Ecto neural progenitor cell (in vitro differentiated cells): ENCODE measurements around the gene TDRD5.

Experiments used
- DNase-seq: peaks from one replicate; pipeline ENCODE4 v3.0.0-alpha.2; 2018; ENCODE audit warnings: low spot score

The TDRD5 gene, protein sequence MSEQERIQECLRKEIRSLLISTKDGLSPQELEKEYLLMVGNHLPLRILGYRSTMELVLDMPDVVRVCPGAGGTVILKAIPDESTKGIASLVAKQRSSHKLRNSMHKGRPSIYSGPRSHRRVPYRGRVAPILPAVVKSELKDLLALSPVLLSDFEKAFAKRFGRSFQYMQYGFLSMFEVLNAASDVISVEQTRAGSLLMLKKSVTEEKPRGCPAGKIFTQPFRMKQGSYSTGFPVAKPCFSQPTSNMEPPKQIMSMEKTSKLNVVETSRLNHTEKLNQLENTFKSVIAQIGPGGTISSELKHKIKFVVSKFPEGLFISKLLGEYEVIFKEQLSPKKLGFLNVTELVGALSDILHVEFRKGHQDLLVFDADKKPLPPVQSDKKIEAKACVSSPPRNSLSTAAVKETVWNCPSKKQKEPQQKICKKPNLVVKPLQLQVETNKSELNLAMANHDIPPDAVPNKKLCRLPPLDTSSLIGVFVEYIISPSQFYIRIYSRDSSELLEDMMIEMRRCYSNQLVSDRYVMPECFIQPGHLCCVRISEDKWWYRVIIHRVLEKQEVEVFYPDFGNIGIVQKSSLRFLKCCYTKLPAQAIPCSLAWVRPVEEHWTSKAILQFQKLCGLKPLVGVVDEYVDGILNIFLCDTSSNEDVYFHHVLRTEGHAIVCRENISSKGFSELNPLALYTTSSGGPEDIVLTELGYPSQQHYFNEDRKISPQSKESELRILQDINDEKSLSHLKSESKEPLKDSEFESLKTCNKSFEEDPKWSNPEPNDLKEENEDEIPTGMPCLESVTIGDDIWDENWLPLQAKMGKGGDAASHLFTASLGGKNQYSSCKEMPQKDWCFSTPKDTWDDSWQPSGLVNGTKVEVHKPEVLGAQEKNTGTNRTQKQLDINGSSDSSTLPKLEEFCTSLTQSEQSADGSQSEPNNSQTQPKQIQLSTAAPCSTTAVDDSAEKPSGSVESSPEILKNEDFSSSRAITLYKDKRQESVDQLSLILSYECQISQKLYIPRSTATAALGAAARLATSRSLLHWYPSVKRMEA

DNA sequence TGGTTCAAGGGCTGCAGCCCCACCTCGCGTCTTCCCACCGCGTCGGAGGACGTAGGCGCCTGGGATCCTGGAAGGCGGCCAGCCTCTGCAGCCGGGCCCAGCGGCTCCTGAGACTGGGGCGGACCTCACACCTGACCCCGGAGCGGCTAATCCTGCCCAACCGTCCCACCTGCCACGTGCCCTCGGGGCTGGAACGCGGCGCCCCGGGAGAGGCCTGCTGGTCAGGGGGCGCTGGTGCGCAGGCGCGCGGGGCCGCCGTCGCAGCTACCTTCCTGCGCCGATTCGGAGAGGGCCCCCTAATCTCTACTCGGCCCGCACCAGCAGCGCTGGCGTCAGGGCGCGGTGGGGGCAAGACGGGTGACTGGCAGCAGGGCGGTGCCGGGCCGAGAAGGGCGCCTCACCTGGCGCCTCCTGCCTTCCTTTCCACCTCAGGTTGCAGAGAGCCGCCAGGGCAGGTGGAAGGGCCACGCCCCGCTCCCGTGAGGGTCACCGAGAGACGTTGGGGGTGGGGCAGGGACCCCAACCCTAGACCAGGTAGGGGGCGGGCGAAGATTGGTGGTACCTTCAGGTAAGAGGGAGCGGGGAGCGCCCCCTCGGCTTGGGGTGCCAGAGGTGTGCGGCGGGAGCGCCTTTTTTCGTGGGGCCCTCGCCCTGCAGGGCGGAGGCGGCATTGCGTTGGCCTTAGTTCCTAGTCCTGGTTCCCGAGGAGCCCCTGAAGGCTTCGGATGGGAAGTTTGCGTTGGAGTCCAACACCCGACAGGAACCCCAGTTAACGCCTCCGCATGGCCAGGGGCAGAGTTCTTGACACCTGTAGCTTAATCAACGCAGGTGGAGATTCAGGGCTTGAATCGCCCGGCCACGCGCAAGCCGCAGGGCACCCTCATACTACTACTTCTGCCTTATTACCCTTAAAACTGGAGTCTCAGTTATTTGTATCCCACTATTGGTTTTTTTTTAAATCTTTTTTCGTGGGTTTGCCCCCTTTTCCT lies at the start of gene TDRD5:
TSS of gene TDRD5 (plus strand) at position 241 of the 989 bp plus-strand sequence. CDS start 784 bp downstream, outside the sequence.
- peak; percentile 67 for DNase-seq

DNA sequence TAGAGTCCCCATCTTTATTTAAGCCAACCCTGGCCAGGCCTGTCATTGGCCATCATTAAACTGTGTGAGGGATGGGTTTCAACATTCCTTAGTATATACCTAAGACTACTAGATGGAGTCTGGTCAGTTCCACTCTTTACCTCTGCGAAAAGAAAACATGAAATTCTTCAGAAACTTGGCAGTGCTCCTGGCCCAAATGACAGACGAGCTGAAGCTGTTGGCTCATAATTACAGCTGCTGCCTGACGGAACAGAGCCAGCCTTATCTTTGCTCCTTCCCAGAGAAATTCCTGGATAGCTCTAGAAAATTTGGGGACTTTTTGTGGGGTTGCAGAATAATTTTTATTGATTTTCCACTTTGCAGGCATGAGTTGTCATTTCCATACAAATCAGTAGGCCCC lies 46.3 kb upstream of the TDRD5 start:
- no peak for DNase-seq

DNA sequence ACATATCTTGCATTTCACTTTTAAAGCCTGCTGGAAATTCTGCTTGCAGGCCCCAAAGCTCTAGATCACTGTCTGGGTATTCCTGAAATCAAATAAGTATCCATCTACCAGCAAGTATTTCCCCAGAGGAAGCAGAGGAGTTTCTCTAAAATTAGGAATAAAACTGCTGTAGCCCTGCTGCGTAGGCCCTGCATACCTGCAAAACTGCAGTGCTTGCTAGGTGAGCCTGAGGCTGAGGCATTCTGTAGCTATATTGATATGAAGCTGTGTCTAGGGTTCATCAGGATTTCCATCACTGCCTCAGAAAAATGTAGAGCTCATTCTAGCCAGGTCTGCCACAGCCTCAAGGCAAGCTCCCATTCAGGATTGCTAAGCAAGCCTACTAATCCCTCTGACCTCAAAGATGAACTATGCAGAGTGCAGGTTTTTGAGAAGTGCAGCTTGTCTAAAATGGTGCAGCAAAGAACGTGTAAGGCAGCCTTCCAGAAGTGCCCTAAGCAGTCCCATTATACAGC lies 44.6 kb upstream of the TDRD5 start:
- DNase-seq = no peak

DNA sequence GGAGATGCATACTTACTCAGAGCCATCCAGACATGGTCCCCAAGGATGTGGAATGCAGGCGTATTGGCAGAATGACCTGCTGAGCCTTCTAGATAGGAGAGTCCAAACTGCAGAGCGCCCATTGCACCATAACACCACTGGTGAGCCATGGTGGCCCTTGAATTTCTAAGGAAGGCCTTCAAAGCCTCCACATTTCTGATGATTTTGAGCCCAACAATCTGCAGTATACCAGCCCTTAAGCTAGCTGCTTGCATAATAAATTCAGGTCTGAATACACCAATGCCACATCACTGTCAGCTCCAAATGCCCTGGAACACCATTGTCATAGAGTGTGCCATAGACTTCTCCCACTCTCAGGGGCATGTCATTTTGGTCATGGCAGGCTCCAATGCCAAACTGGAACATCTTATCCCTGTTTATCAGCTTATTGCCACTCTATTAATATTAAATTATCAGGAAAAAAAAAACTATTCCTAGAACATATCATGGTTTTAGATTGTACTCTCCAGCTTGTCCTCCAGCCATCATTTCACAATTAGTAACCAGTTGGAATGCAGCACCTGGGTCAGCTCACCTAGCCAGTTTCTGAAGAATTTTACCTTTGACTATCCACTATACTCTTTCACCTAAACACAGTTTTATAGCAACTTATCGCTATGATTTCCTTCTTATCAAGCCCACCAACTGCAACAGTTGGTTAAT lies 42.8 kb upstream of the TDRD5 start:
- no peak for DNase-seq

DNA sequence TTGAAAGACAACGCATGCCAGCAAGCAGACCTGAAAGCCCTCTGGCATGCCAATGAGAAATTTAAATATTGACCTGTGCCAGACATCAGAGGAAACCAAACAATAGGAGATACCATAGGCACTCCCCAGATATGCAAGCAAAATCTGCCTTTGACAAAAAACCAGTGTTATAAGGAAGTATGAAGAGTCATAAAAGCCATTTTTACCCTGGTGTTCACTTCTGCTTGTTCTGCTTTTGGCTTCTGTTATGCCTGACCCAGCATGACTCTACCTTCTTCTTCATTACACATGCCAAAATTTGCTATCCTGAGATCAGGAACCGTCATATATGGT lies 42.3 kb upstream of the TDRD5 start:
- no peak for DNase-seq

DNA sequence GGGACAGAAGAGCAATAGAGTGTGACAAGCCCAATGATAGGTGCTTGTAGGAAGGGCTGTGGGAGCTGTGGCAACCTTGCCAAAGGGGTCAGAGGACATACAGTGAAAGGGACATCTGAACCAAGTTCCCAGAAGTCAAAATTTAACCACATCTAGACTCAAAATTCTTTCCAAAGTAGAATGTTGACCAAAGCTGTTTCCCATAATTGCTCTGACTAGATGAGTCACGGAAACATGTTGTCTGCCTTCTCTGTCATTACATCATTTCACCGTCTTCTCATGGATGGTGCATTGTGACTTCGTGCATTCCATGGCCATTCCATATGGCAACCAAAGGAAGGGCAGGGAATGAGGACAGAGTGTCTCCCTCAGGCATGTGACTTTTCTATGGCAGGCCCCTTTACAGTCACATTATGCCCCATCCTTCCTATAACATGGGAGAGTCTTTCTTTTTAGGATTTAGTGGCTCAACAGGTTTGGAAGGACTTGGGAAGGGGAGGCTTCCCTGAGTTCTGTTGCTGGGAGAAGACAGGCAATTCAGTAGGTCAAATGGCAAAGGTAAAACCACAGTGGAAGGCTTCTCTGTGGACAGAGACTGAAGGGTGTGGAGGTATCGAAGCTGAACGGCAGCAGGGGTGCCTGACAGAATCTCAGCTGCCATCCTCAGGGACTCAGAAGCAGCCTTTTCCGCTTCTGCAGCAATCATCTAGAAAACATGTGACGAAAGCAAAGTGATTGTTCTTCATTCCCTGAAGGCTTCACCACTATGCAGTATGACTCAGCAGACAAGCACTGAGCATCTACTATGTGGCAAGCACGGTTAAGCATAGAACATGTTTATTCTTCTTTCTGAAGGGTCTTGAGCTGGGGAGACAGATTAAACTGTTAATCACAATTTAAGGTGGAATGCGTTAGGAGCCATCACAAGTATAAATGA lies 40.6 kb upstream of the TDRD5 start:
- DNase-seq = no peak

DNA sequence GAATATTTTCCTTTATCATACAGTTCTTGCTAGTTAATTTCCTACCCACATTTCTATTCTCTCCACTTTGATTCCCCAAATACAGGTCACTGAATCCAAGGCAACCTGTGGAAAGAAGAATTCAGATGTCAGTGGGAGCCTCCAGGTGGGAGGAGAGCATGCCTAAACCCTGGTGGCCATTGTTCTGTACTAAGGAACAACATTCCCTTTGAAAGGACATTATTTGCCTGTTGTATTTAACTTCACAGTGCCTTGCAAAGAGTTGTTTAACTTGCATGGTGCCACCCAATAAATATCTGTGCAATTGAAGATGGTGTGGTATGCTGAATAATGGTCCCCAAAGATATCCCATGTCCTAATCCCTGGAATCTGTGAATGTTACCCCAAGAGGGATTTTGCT lies 37.2 kb upstream of the TDRD5 start:
- no peak for DNase-seq

DNA sequence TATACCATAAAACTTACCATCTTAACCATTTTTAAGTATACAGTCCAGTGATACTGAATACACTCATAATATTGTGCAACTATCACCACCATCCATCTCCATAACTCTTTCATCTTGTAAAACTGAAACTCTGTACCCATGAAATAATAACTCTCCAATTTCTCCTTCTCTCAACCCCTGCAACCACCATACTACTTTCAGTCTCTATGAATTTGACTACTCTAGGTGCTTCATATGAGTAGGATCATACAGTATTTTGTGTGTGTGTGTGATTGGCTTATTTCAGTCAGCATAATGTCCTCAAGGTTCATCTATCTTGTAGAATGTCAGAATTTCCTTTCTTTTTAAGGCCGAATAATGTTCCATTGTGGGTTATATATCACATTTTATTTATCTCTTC lies 33.6 kb upstream of the TDRD5 start:
- DNase-seq = no peak

DNA sequence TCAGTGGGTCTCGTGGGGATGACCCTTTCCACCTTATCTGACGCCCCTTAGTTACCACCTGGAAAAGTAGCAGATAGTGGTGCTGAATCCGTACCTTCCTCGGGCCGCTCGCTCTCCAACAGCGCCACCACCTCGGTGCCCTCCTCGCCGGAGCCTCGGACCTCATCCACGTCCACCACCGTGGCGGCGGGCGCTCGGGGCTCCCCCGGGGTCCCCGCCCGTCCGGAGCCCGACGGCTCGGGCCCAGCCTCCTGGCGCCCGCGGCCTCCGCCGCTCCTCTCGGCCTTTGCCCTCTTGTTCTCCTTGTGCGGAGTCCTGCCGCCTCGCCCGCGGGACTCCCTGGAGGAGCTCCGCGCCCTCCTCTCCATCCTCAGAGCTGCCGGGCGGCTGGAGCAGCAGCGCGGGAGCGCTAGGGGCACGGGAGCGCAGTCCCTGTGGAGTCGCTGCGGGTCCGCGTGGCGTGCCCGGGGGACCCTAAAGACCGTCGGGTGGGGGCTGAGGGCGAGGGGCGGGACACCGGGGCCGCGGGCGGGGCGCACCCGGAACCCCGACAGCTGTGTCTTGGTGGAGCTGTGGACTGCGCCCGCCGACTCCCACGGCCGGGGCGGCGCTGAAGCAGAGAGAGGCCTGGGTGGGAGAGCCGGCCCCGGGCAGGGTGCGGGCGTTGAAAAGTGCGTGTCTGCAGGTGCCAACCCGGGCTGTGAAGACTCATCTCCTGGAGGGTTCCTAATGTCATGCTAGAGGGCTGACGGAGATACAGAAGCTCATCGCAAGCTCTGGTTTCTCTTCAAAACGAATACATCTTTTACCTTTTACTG lies 15.9 kb upstream of the TDRD5 start, which contains the start of gene NPHS2:
TSS of gene NPHS2 (minus strand) at position 452 of the 818 bp plus-strand sequence. CDS start at position 368, 84 bp downstream.
- peak; percentile 66 for DNase-seq

DNA sequence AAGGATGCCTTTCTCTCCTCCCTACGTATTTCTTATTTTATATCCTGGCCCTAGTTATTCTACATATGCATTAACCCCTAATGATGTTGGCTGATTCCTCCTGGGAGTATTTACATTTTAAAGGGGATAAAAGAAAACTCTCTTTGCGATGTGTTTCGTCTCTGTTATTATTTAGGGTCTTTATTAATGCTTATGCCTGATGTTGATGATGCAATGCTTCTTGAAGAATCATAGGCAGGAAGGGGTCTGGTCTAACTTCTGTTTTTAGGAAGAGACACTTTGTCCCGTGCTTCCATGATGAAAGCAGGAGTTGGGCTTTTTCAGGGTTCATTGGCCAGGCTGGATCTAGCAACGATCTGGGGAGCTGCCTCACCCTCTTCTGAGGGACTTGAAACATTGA lies 15.1 kb upstream of the TDRD5 start:
- DNase-seq = no peak

DNA sequence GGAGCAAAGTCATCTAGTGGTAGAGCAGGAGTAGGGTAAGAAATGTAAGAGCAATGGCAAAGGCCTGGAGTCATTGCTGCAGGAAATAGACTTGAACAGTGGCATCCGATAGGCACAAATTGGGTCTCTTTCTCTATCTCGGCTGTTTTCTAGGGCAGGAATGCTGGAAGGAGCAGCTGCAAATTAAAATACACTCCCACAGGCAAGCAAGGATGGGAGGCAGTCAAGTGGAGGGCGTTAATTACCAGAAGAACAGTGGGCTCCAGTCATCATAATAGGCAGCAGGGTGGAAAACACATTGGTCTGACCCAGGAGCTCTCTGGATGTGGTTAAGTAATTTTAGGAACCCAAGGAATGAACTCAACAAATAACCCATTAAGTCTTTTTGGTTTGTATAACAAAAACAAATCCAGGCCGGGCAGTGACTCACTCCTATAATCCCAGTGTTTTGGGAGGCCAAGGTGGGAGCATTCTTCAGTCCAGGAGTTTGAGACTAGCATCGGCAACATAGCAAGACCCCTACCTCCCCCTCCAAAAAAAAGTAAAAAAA lies 7.8 kb upstream of the TDRD5 start:
- DNase-seq = no peak

DNA sequence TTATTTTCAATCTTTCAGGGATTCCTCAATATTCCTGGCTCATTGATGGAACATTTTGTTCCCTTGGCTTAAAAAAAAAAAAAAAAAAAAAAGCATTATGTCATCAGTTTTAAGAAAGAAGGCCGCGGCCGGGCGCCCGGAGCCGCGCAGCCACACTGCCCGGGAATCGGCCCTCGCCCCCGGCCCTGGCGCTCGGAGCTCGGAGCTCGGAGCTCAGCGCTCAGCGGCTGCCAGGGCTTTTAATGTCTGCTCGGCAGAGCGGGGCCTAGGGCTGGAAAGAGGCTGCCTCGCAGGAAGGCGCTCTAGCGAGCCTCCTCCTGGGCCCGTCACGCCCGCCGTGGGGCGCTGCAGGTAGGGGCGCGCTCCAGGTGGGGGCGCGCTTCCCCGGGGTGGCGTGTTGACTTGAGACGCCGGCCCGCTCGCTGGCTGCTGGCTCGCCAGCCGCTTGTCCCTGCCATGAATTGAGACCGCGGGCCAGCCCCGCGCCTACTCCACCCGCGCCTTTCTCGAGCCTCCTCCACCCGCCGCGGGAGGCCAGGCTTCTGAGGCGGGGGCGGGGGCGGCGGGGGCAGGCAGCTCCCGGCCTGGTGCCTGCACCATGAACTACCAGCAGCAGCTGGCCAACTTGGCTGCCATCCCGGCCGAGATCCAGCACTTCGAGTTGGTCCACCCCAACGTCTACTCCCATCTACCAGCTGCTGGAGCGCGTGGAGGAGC lies 5.4 kb upstream of the TDRD5 start:
- peak; percentile 83 for DNase-seq

DNA sequence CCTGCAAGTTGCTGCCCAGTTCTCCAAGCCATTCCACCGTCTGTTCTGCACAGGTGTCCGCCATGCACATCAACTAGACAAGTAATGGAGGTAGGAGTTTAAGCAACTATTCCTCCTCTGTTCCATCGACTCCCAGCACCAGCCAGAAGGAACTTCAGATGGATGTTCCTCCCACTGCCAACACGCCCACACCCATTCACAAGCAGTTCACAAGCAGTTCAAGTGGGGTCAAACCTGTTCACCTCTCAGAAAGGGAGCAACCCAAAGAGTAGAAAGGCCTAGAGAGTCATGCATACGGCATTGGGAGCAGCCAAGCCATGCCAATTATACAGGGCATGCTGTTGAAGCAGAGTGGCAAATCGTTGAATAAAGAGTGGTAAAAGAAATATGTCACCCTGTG lies 4.3 kb upstream of the TDRD5 start:
- DNase-seq = no peak

DNA sequence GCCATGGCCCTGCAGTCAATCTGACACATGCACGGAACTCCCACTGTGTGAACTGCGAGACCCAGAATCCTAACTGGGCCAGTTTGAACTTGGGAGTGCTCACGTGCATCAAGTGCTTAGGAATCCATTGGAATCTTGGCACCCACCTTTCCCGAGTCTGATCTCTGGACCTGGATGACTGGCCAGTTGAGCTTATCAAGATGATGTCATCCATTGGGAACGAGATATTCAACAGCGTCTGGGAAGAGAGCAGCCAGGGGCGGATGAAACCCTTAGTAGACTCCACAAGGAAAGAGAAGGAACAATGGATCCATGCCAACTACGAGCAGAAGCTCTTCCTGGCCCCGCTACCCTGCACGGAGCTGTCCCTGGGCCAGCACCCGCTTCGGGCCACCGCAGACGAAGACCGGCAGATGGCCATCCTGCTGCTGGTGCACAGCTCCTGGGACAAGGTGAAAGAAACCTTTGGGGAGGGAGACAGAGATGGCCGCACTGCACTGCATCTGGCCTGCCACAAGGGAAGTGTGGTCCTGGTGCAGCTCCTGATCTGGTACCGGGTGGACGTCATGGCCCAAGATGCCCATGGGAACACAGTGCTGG lies 3.1 kb upstream of the TDRD5 start:
- no peak for DNase-seq

DNA sequence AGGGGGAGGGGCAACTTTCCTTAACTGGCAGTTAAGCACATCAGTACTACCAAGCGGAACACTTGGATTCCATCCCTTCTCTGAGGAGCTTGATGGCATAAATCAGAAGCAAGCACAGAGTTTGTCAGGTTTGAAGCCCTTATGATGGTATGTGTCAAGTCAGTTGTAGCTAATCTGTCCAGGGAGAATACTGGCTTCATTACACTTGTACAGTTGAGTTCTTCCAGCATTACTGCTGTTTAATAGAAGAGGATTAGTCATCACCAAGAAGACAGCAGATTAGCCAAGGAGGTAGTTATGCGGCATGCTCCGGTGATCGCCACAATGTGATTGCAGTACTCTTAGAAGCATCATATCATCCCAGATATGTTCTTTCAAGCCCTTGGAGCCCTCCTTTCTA lies 2.1 kb upstream of the TDRD5 start:
- DNase-seq = no peak

DNA sequence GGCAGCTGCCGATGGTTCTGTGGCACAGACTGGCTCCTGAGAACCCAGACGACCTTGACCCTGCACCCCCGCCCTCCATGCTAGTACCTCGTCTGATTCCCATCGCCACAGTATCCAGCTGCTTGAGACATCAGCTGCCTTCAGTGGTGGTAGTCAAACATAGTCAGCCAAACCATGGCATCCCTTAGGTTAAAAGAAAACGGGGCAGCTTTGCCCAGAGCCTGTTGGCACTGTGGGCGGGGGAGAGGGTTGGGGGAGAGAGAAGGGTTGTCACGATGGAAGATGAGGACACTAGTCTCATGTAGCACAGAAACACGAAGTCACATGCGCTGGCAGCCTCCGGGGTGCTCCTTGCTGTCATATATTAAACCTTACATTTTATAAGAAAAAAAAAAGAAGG lies 961 bp upstream of the TDRD5 start:
- DNase-seq = no peak

DNA sequence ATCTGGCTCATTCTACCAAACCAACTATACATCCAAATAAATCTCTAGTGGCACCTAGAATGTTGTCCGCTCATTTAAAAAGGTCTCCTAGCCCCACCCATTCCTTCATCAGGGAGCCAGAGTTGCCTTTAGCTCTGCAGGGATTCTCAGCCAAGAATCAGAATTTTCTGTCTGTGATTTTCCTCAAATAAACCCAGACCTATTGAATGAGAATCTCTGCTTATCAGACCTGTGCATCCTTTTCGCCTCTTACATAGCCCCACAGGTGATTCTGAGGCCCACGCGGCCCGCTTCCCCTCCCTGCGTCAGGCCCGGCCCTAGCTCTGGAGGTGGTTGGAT lies 410 bp upstream of the TDRD5 start:
- DNase-seq = no peak

DNA sequence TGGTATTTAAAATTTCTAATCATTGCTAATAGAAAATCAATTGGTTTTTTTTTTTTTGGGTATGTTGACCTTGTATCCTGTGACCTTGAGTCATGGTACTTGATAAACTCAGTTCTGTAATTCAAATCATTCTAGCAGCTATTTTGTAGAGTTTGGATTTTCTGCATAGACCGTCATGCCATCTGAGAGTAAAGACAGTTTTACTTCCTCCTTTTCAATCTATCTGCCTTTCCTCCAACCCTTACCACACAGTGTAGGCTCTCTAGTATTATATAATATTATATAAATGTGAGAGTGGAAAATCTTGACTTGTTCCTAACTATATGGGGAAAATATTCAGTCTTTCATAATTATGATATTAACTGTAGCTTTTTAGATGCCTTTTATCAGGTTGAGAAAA lies 7.0 kb downstream of the TDRD5 start:
- DNase-seq = no peak
